ENCODE results near the gene HEBP1. TPM values are rescaled to one million over a fixed set of nuclear protein-coding genes. Genes with fewer than 3 reads are reported as not detected.
A peak's percentile ranks its signal among the peaks of the same experiment; 100 is the strongest.

The HEBP1 gene
- total RNA-seq, 1 donor from 2014 or later = 7.4 TPM

GRCh38 chr12:13030541-13031291 is 30.7 kb upstream of the HEBP1 start:
- no peak overlapping the region for H3K4me3 Mint-ChIP-seq
- TF ChIP-seq EZH2phosphoT487 (IDR thresholded peaks at IDR 0.05) (no peak), EZH2 (IDR thresholded peaks at IDR 0.05) (no peak), CTCF (IDR thresholded peaks at IDR 0.05) (no peak)
- no peaks in the 10 kb centered on the region for H3K36me3 Mint-ChIP-seq
- no peak overlapping the region for H3K9ac ChIP-seq
- H3K9me3 ChIP-seq (ENCODE audit: low read depth) = no peaks in the 10 kb centered on the region
- H3K27ac ChIP-seq = peak overlapping the region; percentile 78
- no peak overlapping the region for H2AFZ ChIP-seq (replicated peaks)
- H3K27me3 ChIP-seq = no peaks in the 10 kb centered on the region
- H3K4me3 ChIP-seq = no peak overlapping the region
- no peaks in the 10 kb centered on the region for H3K9me3 Mint-ChIP-seq
- H3K4me2 ChIP-seq = peak overlapping the region; percentile 47
- no peaks in the 10 kb centered on the region for H4K20me1 ChIP-seq (ENCODE audit: low read depth)
- peaks cover 15% of the 10 kb centered on the region for H3K4me1 Mint-ChIP-seq
- peaks cover 45% of the 10 kb centered on the region for H3K4me1 ChIP-seq
- H3K36me3 ChIP-seq = no peaks in the 10 kb centered on the region
- H3K27ac Mint-ChIP-seq = no peak overlapping the region
- H3K27me3 Mint-ChIP-seq (ENCODE audit: insufficient read depth, low read depth) = peaks cover 4% of the 10 kb centered on the region
- DNase-seq (ENCODE audit: low spot score) = peak; percentile 10
- H3F3A ChIP-seq (ENCODE audit: low read depth) = peaks cover 47% of the 10 kb centered on the region
- H3K79me2 ChIP-seq (ENCODE audit: low read depth) = no peaks in the 10 kb centered on the region

- Histone ChIP-seq H3K4me1 (peaks cover 45% of the 10 kb centered on the region), H3K27me3 (no peaks in the 10 kb centered on the region), H3K9ac (no peak overlapping the region), H3K4me2 (peak overlapping the region; percentile 47), H3K27ac (peak overlapping the region; percentile 62), H3F3A (ENCODE audit: low read depth) (peaks cover 47% of the 10 kb centered on the region), H3K36me3 (no peaks in the 10 kb centered on the region), H3K4me3 (no peak overlapping the region), H3K9me3 (ENCODE audit: low read depth) (no peaks in the 10 kb centered on the region), H4K20me1 (ENCODE audit: low read depth) (no peaks in the 10 kb centered on the region), H2AFZ (replicated peaks) (no peak overlapping the region), H3K79me2 (ENCODE audit: low read depth) (no peaks in the 10 kb centered on the region)
- Mint-ChIP-seq H3K9me3 (no peaks in the 10 kb centered on the region), H3K27me3 (ENCODE audit: insufficient read depth, low read depth) (no peaks in the 10 kb centered on the region), H3K27ac (peak overlapping the region; percentile 18), H3K4me1 (peaks cover 15% of the 10 kb centered on the region), H3K4me3 (no peak overlapping the region), H3K36me3 (no peaks in the 10 kb centered on the region)
- peak; percentile 75 for DNase-seq (ENCODE audit: low spot score)
- TF ChIP-seq EZH2phosphoT487 (IDR thresholded peaks at IDR 0.05) (no peak), CTCF (IDR thresholded peaks at IDR 0.05) (no peak), EZH2 (IDR thresholded peaks at IDR 0.05) (no peak)
Observed at GRCh38 chr12:13028825-13029570, 28.9 kb upstream of the HEBP1 start.

GRCh38 chr12:13027508-13027907 is 27.4 kb upstream of the HEBP1 start:
- no peak overlapping the region for H3K4me2 ChIP-seq
- H3K36me3 ChIP-seq = no peaks in the 10 kb centered on the region
- H3K27ac Mint-ChIP-seq = no peak overlapping the region
- peaks cover 47% of the 10 kb centered on the region for H3F3A ChIP-seq (ENCODE audit: low read depth)
- H2AFZ ChIP-seq (replicated peaks) = no peak overlapping the region
- no peaks in the 10 kb centered on the region for H3K36me3 Mint-ChIP-seq
- peaks cover 15% of the 10 kb centered on the region for H3K4me1 Mint-ChIP-seq
- no peak for DNase-seq (ENCODE audit: low spot score)
- no peak overlapping the region for H3K27ac ChIP-seq
- H3K9ac ChIP-seq = no peak overlapping the region
- H3K27me3 Mint-ChIP-seq (ENCODE audit: insufficient read depth, low read depth) = no peaks in the 10 kb centered on the region
- H4K20me1 ChIP-seq (ENCODE audit: low read depth) = no peaks in the 10 kb centered on the region
- TF ChIP-seq EZH2 (IDR thresholded peaks at IDR 0.05) (no peak), CTCF (IDR thresholded peaks at IDR 0.05) (no peak), EZH2phosphoT487 (IDR thresholded peaks at IDR 0.05) (no peak)
- H3K4me3 ChIP-seq = no peak overlapping the region
- H3K27me3 ChIP-seq = no peaks in the 10 kb centered on the region
- H3K79me2 ChIP-seq (ENCODE audit: low read depth) = no peaks in the 10 kb centered on the region
- H3K9me3 ChIP-seq (ENCODE audit: low read depth) = no peaks in the 10 kb centered on the region
- H3K9me3 Mint-ChIP-seq = no peaks in the 10 kb centered on the region
- H3K4me1 ChIP-seq = peaks cover 45% of the 10 kb centered on the region
- no peak overlapping the region for H3K4me3 Mint-ChIP-seq
